Esophagus squamous epithelium (tissue), 5 donors: ENCODE results near the gene RFPL3. TPM values are rescaled to one million over a fixed set of nuclear protein-coding genes. Genes with fewer than 3 reads are reported as not detected.

Experiments used
- DNase-seq: peaks from one replicate; lab custom pipeline; 2025; lab: John Stamatoyannopoulos, UW
- H3K27ac ChIP-seq, 4 donors: fragments of 200-600 bp; sonication (generic); one replicate each; pipeline ENCODE4 v1.5.1; 2016 to 2019; ENCODE audit warnings: mild to moderate bottlenecking in 1 of 4
- H3K27me3 ChIP-seq, 4 donors: fragments of 200-600 bp; sonication (generic); 1 replicate in 3 of 4; 2 replicates in 1 of 4; pipeline versions ENCODE4 v1.5.1 to v1.6.0; 2017 to 2021; ENCODE audit warnings: antibody characterized with exemption in 1 of 4
- H3K36me3 ChIP-seq, 3 donors: fragments of 200-600 bp; sonication (generic); one replicate each; pipeline ENCODE4 v1.5.1; 2016 to 2019
- H3K4me1 ChIP-seq, 3 donors: fragments of 200-600 bp; sonication (generic); one replicate each; pipeline ENCODE4 v1.5.1; 2017 to 2019
- H3K4me3 ChIP-seq, 4 donors: fragments of 200-600 bp; sonication (generic); 1 replicate in 3 of 4; 2 replicates in 1 of 4; pipeline ENCODE4 v1.5.1; 2016 to 2019; ENCODE audit warnings: mild to moderate bottlenecking in 2 of 4, moderate library complexity in 1 of 4
- H3K9me3 ChIP-seq, 3 donors: fragments of 200-600 bp; sonication (generic); one replicate each; pipeline ENCODE4 v1.5.1; 2016 to 2019
- POLR2A ChIP-seq, 4 donors: fragments of 450-650 bp; IDR thresholded peaks; one replicate each; pipeline ENCODE4 v1.6.1; 2017; ENCODE audit warnings: antibody characterized with exemption in 4 of 4, mild to moderate bottlenecking in 4 of 4, moderate library complexity in 3 of 4
- WGBS, 2 donors: methylation state at CpG; one replicate each; pipeline ENCODE4 v1.1.5; 2018; 5-methylcytosine and 5-hydroxymethylcytosine counted together
- intact Hi-C: fragments of 100-400 bp; cut with DNase I; formaldehyde crosslinking; loops from one replicate; pipeline ENCODE4 v1.15.0; 2022
- total RNA-seq, 4 donors: library from RNA; depleted of rRNA; stranded (reverse); fragments of >200 nt; gene quantifications; one replicate each; pipeline ENCODE4 v1.1.0, GENCODE V29; 2016
- TF ChIP-seq, protein P1 (sequence below), 6 experiments: fragments of 450-650 bp in 4 of 6; fragments of 200-600 bp in 2 of 6; sonication (generic) in 2 of 6; IDR thresholded peaks; one replicate each; pipeline ENCODE4 v1.5.1; 2016 to 2019; ENCODE audit warnings: antibody characterized with exemption in 6 of 6, mild to moderate bottlenecking in 4 of 6, moderate library complexity in 4 of 6
- donor health status: DM: yes; HTN: yes; CAD: no.

Gene RFPL3
- total RNA-seq, 4 donors from 2014 or later, result not detected

DNA sequence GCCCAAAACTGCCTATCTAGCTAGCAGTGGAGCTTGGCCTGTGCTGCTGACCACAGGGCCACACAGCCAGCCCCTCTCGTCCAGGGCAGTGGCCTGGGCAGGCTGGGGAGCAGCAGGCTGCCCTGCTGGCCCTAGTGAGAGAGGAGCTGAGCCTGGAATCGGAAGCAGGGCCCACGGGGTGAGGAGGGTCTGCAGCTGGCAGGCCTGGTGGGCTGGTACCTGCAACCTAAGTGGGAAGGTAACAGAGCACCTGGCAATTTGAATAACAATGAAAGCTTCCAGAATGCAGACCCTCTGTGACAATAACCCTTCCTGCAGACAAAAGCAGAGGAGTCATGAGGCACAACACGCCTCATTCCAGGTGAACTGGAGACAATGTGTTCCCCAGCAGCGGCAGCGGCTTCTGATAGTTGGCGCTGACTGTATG, 31.8 kb upstream of the RFPL3 start:
- DNase-seq, result no peak
- WGBS, 2 donors, result 69 to 79% methylated on average over 4 to 6 of the region's 7 CpGs
- intact Hi-C loops, result no loop called here

DNA sequence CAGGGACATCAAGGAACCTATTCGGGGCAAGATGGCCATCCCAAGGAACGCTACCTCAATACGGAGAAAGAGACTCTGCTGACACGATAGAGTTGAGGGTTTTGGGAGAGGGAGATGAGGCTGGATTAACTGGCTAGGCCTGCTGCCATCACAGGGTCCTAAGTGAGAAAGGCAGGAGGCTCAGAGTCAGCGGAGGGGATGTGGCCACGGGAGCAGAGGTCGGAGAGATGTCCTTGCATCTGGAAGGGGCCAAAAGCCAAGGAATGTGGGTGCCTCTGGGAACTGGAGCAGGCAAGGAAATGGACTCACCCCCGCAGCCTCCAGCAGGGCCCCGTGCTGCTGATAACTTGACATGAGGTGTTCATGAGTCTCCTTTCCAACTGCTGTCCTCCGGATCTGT, 31.0 kb upstream of the RFPL3 start:
- DNase-seq, result no peak
- no peak for TF ChIP-seq POLR2A (IDR thresholded peaks at IDR 0.05)

More for the DNA sequence above, 31.8 kb upstream of the RFPL3 start:
- Histone ChIP-seq H3K4me1 (no peaks in the 10 kb centered on the region), H3K9me3 (no peaks in the 10 kb centered on the region), H3K4me3 (no peak overlapping the region), H3K27me3 (peaks cover 0 to 7% (median 0%) of the 10 kb centered on the region in 4 donors), H3K36me3 (no peaks in the 10 kb centered on the region), H3K27ac (no peak overlapping the region)
- TF ChIP-seq, protein P1, sequence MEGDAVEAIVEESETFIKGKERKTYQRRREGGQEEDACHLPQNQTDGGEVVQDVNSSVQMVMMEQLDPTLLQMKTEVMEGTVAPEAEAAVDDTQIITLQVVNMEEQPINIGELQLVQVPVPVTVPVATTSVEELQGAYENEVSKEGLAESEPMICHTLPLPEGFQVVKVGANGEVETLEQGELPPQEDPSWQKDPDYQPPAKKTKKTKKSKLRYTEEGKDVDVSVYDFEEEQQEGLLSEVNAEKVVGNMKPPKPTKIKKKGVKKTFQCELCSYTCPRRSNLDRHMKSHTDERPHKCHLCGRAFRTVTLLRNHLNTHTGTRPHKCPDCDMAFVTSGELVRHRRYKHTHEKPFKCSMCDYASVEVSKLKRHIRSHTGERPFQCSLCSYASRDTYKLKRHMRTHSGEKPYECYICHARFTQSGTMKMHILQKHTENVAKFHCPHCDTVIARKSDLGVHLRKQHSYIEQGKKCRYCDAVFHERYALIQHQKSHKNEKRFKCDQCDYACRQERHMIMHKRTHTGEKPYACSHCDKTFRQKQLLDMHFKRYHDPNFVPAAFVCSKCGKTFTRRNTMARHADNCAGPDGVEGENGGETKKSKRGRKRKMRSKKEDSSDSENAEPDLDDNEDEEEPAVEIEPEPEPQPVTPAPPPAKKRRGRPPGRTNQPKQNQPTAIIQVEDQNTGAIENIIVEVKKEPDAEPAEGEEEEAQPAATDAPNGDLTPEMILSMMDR (IDR thresholded peaks at IDR 0.05), result no peak
- TF ChIP-seq POLR2A (IDR thresholded peaks at IDR 0.05), result no peak

DNA sequence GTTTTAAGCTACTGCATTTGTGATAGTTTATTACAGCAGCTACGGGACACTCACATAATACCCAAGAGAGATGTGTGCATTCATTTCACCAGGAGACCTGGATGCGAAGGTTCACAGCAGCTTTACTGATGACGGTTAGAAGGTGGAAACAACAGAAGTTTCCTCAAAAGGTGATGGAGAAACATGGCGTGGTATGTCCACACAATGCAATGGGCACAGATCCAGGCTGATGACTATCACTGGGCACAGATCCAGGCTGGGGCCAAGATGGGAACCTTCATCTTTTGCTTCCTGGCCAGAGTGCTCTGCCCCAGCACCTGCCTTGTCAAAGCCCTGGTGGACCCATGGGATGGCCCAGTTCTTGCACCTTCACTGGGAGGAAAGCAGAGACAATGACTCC, 30.6 kb upstream of the RFPL3 start:
- no peak for DNase-seq
- no peaks in the 10 kb centered on the region for H3K9me3 ChIP-seq
- H3K4me3 ChIP-seq, result no peak overlapping the region
- H3K27me3 ChIP-seq, result peaks cover 0 to 11% (median 0%) of the 10 kb centered on the region in 4 donors
- no peak overlapping the region for H3K27ac ChIP-seq
- no peaks in the 10 kb centered on the region for H3K36me3 ChIP-seq
- H3K4me1 ChIP-seq, result no peaks in the 10 kb centered on the region
- intact Hi-C loops, result no loop called here
- WGBS, 2 donors, result 71 to 85% methylated on average over 4 of the region's 4 CpGs
- TF ChIP-seq, protein P1 (IDR thresholded peaks at IDR 0.05), result no peak
- TF ChIP-seq POLR2A (IDR thresholded peaks at IDR 0.05), result no peak

More for the DNA sequence above, 31.0 kb upstream of the RFPL3 start:
- 76 to 89% methylated on average over 8 to 10 of the region's 10 CpGs for WGBS, 2 donors
- Histone ChIP-seq H3K4me1 (no peaks in the 10 kb centered on the region), H3K27ac (no peak overlapping the region), H3K36me3 (no peaks in the 10 kb centered on the region), H3K9me3 (no peaks in the 10 kb centered on the region), H3K27me3 (peaks cover 0 to 9% (median 0%) of the 10 kb centered on the region in 4 donors), H3K4me3 (no peak overlapping the region)
- intact Hi-C loops, result no loop called here

DNA sequence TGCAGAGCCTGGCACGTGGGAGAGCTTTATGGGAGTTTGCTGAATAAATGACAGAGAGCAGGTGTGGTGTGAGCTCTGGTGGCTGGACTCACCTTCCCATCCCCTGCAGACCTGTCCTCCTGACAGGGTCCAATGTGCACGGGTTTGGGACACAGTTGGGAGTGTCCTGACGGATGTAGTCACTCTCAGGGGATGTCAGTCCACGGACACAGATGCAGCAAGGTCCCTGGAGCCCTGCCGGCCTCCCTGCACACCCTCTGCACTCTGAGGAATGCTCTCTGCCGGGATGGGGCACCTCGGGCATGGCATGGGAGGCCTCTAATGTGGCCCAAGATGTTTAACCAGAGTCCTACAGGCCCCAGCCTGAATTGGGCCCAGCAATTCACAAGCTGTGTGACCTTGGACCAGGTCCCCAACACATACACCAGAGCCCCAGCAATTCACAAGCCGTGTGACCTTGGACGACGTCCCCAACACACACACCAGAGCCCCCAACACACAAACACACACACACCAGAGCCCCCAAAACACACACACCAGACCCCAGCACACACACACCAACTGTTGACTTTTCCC, 30.0 kb upstream of the RFPL3 start:
- DNase-seq, result no peak
- WGBS, 2 donors, result 87 to 93% methylated on average over 4 of the region's 10 CpGs

DNA sequence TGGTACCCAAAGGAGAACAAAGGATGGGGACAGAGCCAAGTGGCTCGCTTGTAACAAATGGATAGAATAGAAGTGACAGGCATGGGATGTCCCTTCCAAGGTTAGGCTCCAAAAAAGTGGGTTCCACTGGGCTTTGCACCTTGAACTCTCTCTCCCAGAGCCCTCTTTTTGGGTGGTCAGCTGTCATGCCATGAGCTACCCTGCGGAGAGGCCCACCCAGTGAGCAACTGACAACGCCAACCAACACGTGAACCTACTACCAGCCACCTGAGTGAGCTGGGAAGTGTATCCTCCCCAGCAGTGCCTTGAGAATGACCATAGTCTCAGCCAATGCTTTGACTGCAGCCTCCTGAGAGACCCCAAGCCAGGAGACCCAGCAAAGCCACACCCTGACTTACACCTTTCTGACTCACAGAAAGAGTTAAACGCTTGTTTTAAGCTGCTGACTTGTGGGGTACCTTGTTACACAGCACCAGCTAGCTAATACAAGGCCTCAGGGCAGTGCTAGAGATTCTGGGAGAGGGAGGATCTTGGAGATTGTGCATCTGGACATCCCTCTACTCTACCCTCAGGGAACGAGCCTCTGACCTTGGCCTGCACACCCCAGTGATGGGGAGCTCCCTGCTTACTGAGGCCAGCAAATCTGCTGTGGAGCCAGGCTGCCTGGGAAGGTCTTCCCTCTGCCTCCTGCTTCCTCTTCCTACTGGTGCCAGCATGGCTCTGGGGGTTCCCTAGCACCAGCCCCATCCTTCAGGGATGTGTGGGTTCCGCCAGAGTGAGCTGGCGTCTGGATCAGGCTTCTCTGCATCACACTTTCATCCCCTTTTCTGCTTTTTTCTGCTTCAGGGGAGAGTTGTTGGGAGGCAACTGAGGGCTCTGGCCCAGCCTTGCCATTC, 29.1 kb upstream of the RFPL3 start:
- Histone ChIP-seq H3K36me3 (no peaks in the 10 kb centered on the region), H3K4me1 (no peaks in the 10 kb centered on the region), H3K9me3 (no peaks in the 10 kb centered on the region), H3K4me3 (no peak overlapping the region), H3K27me3 (peaks cover 0 to 14% (median 0%) of the 10 kb centered on the region in 4 donors), H3K27ac (no peak overlapping the region)
- 66 to 81% methylated on average over 3 to 6 of the region's 8 CpGs for WGBS, 2 donors
- intact Hi-C loops, result no loop called here
- no peak for DNase-seq
- TF ChIP-seq, protein P1 (IDR thresholded peaks at IDR 0.05), result no peak
- no peak for TF ChIP-seq POLR2A (IDR thresholded peaks at IDR 0.05)

More for the DNA sequence above, 30.0 kb upstream of the RFPL3 start:
- intact Hi-C loops, result no loop called here
- TF ChIP-seq, protein P1 (IDR thresholded peaks at IDR 0.05), result no peak
- no peak for TF ChIP-seq POLR2A (IDR thresholded peaks at IDR 0.05)
- Histone ChIP-seq H3K36me3 (no peaks in the 10 kb centered on the region), H3K27ac (no peak overlapping the region), H3K4me1 (no peaks in the 10 kb centered on the region), H3K9me3 (no peaks in the 10 kb centered on the region), H3K4me3 (no peak overlapping the region), H3K27me3 (peaks cover 0 to 14% (median 0%) of the 10 kb centered on the region in 4 donors)
